ENCODE measurements around the gene CCDC102A.

- no peak for TF ChIP-seq CTCF (conservative IDR thresholded peaks at IDR 0.05)
- no peak for TF ChIP-seq ZFX (IDR thresholded peaks at IDR 0.05)
Measured at GRCh38 chr16:57472665-57473060, 63.7 kb downstream of the CCDC102A start.

All from C4-2B (cell line).